ENCODE results near the gene SPA17. TPM values are rescaled to one million over a fixed set of nuclear protein-coding genes. Genes with fewer than 3 reads are reported as not detected.

SPA17 gene
- total and polyA plus RNA-seq, 9 of the 15 experiments (the other 6 are each of a cell fraction or from before 2014, with no cell fraction given), result 6.0 to 19.5 (median 12.6) TPM

- TF ChIP-seq ZKSCAN8 (CRISPR knock-in tag; IDR thresholded peaks at IDR 0.05) (no peak), TCF3 (CRISPR knock-in tag; IDR thresholded peaks at IDR 0.05) (no peak), SOX6 (IDR thresholded peaks at IDR 0.05) (no peak), CBX3 (IDR thresholded peaks at IDR 0.05; ENCODE audit: borderline replicate concordance in 1 of 2, low read length in 2 of 2) (peak in 1 of 2 experiments; percentile 32; a peak in 1 of 3 replicates), VEZF1 (CRISPR knock-in tag; IDR thresholded peaks at IDR 0.05) (peak; percentile 54), POLR2AphosphoS2 (IDR thresholded peaks at IDR 0.05; ENCODE audit: low read length) (no peak), ZNF695 (CRISPR knock-in tag; IDR thresholded peaks at IDR 0.05) (no peak), CBFB (CRISPR knock-in tag; IDR thresholded peaks at IDR 0.05) (0 out of 2 replicates have a peak, but pooled peaks have one; percentile 26), CTCF (IDR thresholded peaks at IDR 0.05 in 2 of 3, conservative IDR thresholded peaks at IDR 0.05 in 1 of 3; ENCODE audit: insufficient read depth in 2 of 3, low read depth in 1 of 3, low read length in 3 of 3) (peak in 1 of 3 experiments; percentile 19; a peak in 2 of 6 replicates)
Measured at GRCh38 chr11:124746621-124747243, 73.0 kb downstream of the SPA17 start (continued).

Small RNA genes lying within 50 kb of the gene (small RNA-seq; reads per million reads assigned to genes)
- not detected for gene RNA5SP352

Other genes with a start within 250 kb of the SPA17 start
Only the 7 nearest of the 14 such genes appear.
- 0.27 and 0.33 TPM in 2 replicates for gene OR8A1, start 103.9 kb upstream of the SPA17 start, total RNA-seq (2014; rRNA removed)
- gene OR8A1, start 103.9 kb upstream of the SPA17 start, total RNA-seq (2014; rRNA removed; fragmentation: Illumina TruSeq; extraction: Trizol), result 1.5 and 2.0 TPM in 2 replicates
- gene OR8A1, start 103.9 kb upstream of the SPA17 start, total RNA-seq (2015; rRNA removed; fragmentation: Illumina TruSeq; extraction: Trizol), result 2.3 and 2.7 TPM in 2 replicates
- 1.4 and 1.7 TPM in 2 replicates for gene OR8A1, start 103.9 kb upstream of the SPA17 start, total RNA-seq (2021)
- 1.5 and 2.6 TPM in 2 replicates for gene OR8A1, start 103.9 kb upstream of the SPA17 start, polyA plus RNA-seq (2011; rRNA removed)
- 1.4 and 1.9 TPM in 2 replicates for gene OR8A1, start 103.9 kb upstream of the SPA17 start, polyA plus RNA-seq (2014; fragmentation: Illumina TruSeq; extraction: Trizol)
- gene OR8A1, start 103.9 kb upstream of the SPA17 start, polyA plus RNA-seq (2014; fragmentation: Nextera tagmentation; extraction: Ambion mirVana), result under 1 TPM; 0.48 to 0.63 TPM
- 0.46 and 1.0 TPM in 2 replicates for gene OR8A1, start 103.9 kb upstream of the SPA17 start, polyA plus RNA-seq (2014; rRNA removed)
- gene PANX3, start 62.5 kb upstream of the SPA17 start, total RNA-seq (2014; rRNA removed), result 0.09 and 0.16 TPM in 2 replicates
- gene PANX3, start 62.5 kb upstream of the SPA17 start, total RNA-seq (2014; rRNA removed; fragmentation: Illumina TruSeq; extraction: Trizol), result 0.19 and 0.47 TPM in 2 replicates
- 0.40 and 0.49 TPM in 2 replicates for gene PANX3, start 62.5 kb upstream of the SPA17 start, total RNA-seq (2015; rRNA removed; fragmentation: Illumina TruSeq; extraction: Trizol)
- gene PANX3, start 62.5 kb upstream of the SPA17 start, total RNA-seq (2021), result 0.18 and 0.42 TPM in 2 replicates
- gene PANX3, start 62.5 kb upstream of the SPA17 start, polyA plus RNA-seq (2011; rRNA removed), result 0.39 and 0.53 TPM in 2 replicates
- 0.47 and 0.68 TPM in 2 replicates for gene PANX3, start 62.5 kb upstream of the SPA17 start, polyA plus RNA-seq (2014; fragmentation: Illumina TruSeq; extraction: Trizol)
- under 1 TPM; 0.11 to 0.30 TPM for gene PANX3, start 62.5 kb upstream of the SPA17 start, polyA plus RNA-seq (2014; fragmentation: Nextera tagmentation; extraction: Ambion mirVana)
- gene PANX3, start 62.5 kb upstream of the SPA17 start, polyA plus RNA-seq (2014; rRNA removed), result 0.22 and 0.69 TPM in 2 replicates
- 16.3 and 23.4 TPM in 2 replicates for gene TBRG1, start 51.0 kb upstream of the SPA17 start, total RNA-seq (2014; rRNA removed)
- gene TBRG1, start 51.0 kb upstream of the SPA17 start, total RNA-seq (2014; rRNA removed; fragmentation: Illumina TruSeq; extraction: Trizol), result 16.0 and 19.7 TPM in 2 replicates
- gene TBRG1, start 51.0 kb upstream of the SPA17 start, total RNA-seq (2015; rRNA removed; fragmentation: Illumina TruSeq; extraction: Trizol), result 20.2 and 20.5 TPM in 2 replicates
- gene TBRG1, start 51.0 kb upstream of the SPA17 start, total RNA-seq (2021), result 21.0 and 25.2 TPM in 2 replicates
- gene TBRG1, start 51.0 kb upstream of the SPA17 start, polyA plus RNA-seq (2011; rRNA removed), result 24.0 and 30.0 TPM in 2 replicates
- gene TBRG1, start 51.0 kb upstream of the SPA17 start, polyA plus RNA-seq (2014; fragmentation: Illumina TruSeq; extraction: Trizol), result 20.4 and 20.5 TPM in 2 replicates
- 10 to 100 TPM in 1 of 2 experiments, 1 to 10 TPM in 1; 8.7 to 11.5 TPM for gene TBRG1, start 51.0 kb upstream of the SPA17 start, polyA plus RNA-seq (2014; fragmentation: Nextera tagmentation; extraction: Ambion mirVana)
- gene TBRG1, start 51.0 kb upstream of the SPA17 start, polyA plus RNA-seq (2014; rRNA removed), result 20.3 and 28.7 TPM in 2 replicates
- gene SIAE, start 165 bp upstream of the SPA17 start, total RNA-seq (2014; rRNA removed), result 1.7 and 2.4 TPM in 2 replicates
- 3.7 and 3.8 TPM in 2 replicates for gene SIAE, start 165 bp upstream of the SPA17 start, total RNA-seq (2014; rRNA removed; fragmentation: Illumina TruSeq; extraction: Trizol)
- 2.6 and 3.4 TPM in 2 replicates for gene SIAE, start 165 bp upstream of the SPA17 start, total RNA-seq (2015; rRNA removed; fragmentation: Illumina TruSeq; extraction: Trizol)
- gene SIAE, start 165 bp upstream of the SPA17 start, total RNA-seq (2021), result 5.4 and 7.5 TPM in 2 replicates
- 7.9 and 9.6 TPM in 2 replicates for gene SIAE, start 165 bp upstream of the SPA17 start, polyA plus RNA-seq (2011; rRNA removed)
- 5.6 and 6.4 TPM in 2 replicates for gene SIAE, start 165 bp upstream of the SPA17 start, polyA plus RNA-seq (2014; fragmentation: Illumina TruSeq; extraction: Trizol)
- gene SIAE, start 165 bp upstream of the SPA17 start, polyA plus RNA-seq (2014; fragmentation: Nextera tagmentation; extraction: Ambion mirVana), result 1 to 10 TPM in 1 of 2 experiments, under 1 TPM in 1; 0.89 to 1.2 TPM
- gene SIAE, start 165 bp upstream of the SPA17 start, polyA plus RNA-seq (2014; rRNA removed), result 4.1 and 6.7 TPM in 2 replicates
- 2.0 and 3.8 TPM in 2 replicates for gene NRGN, start 66.0 kb downstream of the SPA17 start, total RNA-seq (2014; rRNA removed)
- gene NRGN, start 66.0 kb downstream of the SPA17 start, total RNA-seq (2014; rRNA removed; fragmentation: Illumina TruSeq; extraction: Trizol), result 0.29 and 0.61 TPM in 2 replicates
- 0.72 and 1.3 TPM in 2 replicates for gene NRGN, start 66.0 kb downstream of the SPA17 start, total RNA-seq (2015; rRNA removed; fragmentation: Illumina TruSeq; extraction: Trizol)
- gene NRGN, start 66.0 kb downstream of the SPA17 start, total RNA-seq (2021), result 6.8 and 7.8 TPM in 2 replicates
- 3.4 and 4.1 TPM in 2 replicates for gene NRGN, start 66.0 kb downstream of the SPA17 start, polyA plus RNA-seq (2011; rRNA removed)
- gene NRGN, start 66.0 kb downstream of the SPA17 start, polyA plus RNA-seq (2014; fragmentation: Illumina TruSeq; extraction: Trizol), result 3.5 and 4.5 TPM in 2 replicates
- gene NRGN, start 66.0 kb downstream of the SPA17 start, polyA plus RNA-seq (2014; fragmentation: Nextera tagmentation; extraction: Ambion mirVana), result not detected
- gene NRGN, start 66.0 kb downstream of the SPA17 start, polyA plus RNA-seq (2014; rRNA removed), result 3.2 and 5.7 TPM in 2 replicates
- gene VSIG2, start 78.4 kb downstream of the SPA17 start, total RNA-seq (2014; rRNA removed), result not detected in 2 replicates
- gene VSIG2, start 78.4 kb downstream of the SPA17 start, total RNA-seq (2014; rRNA removed; fragmentation: Illumina TruSeq; extraction: Trizol), result not detected in 2 replicates
- not detected in 2 replicates for gene VSIG2, start 78.4 kb downstream of the SPA17 start, total RNA-seq (2015; rRNA removed; fragmentation: Illumina TruSeq; extraction: Trizol)
- gene VSIG2, start 78.4 kb downstream of the SPA17 start, total RNA-seq (2021), result not detected in 2 replicates
- not detected in 2 replicates for gene VSIG2, start 78.4 kb downstream of the SPA17 start, polyA plus RNA-seq (2011; rRNA removed)
- not detected in 2 replicates for gene VSIG2, start 78.4 kb downstream of the SPA17 start, polyA plus RNA-seq (2014; fragmentation: Illumina TruSeq; extraction: Trizol)
- gene VSIG2, start 78.4 kb downstream of the SPA17 start, polyA plus RNA-seq (2014; fragmentation: Nextera tagmentation; extraction: Ambion mirVana), result not detected
- gene VSIG2, start 78.4 kb downstream of the SPA17 start, polyA plus RNA-seq (2014; rRNA removed), result not detected in 2 replicates
- gene ESAM, start 88.4 kb downstream of the SPA17 start, total RNA-seq (2014; rRNA removed), result 0.14 and 0.29 TPM in 2 replicates
- gene ESAM, start 88.4 kb downstream of the SPA17 start, total RNA-seq (2014; rRNA removed; fragmentation: Illumina TruSeq; extraction: Trizol), result 0.18 and 0.22 TPM in 2 replicates
- 0.15 and 0.22 TPM in 2 replicates for gene ESAM, start 88.4 kb downstream of the SPA17 start, total RNA-seq (2015; rRNA removed; fragmentation: Illumina TruSeq; extraction: Trizol)
- gene ESAM, start 88.4 kb downstream of the SPA17 start, total RNA-seq (2021), result 0.36 and 0.91 TPM in 2 replicates
- gene ESAM, start 88.4 kb downstream of the SPA17 start, polyA plus RNA-seq (2011; rRNA removed), result 0.47 and 1.1 TPM in 2 replicates
- gene ESAM, start 88.4 kb downstream of the SPA17 start, polyA plus RNA-seq (2014; fragmentation: Illumina TruSeq; extraction: Trizol), result 0.65 and 0.90 TPM in 2 replicates
- gene ESAM, start 88.4 kb downstream of the SPA17 start, polyA plus RNA-seq (2014; fragmentation: Nextera tagmentation; extraction: Ambion mirVana), result under 1 TPM; 0.06 to 0.08 TPM
- gene ESAM, start 88.4 kb downstream of the SPA17 start, polyA plus RNA-seq (2014; rRNA removed), result 0.22 and 1.5 TPM in 2 replicates

All from K562 (cell line).